HG02798 (cell line): ENCODE results near the gene CINP.

Experiments
- ATAC-seq: cut with Tn5 transposase; IDR thresholded peaks from one replicate; pipeline ENCODE4 v1.9.1; 2021; ENCODE audit warnings: mild to moderate bottlenecking; ENCODE audit not compliant: unreplicated experiment, poor library complexity

Gene CINP

GRCh38 chr14:102362545-102363181, at the start of gene CINP, which contains the start of gene TECPR2:
Gene CINP (minus strand): TSS chr14:102362890. CDS start chr14:102362851, 39 bp downstream.
Gene TECPR2 (plus strand): TSS chr14:102362941. CDS start chr14:102376722, 13,781 bp downstream.
- peak; percentile 96 for ATAC-seq

GRCh38 chr14:102408724-102409123, 46.0 kb upstream of the CINP start:
- no peak for ATAC-seq

- ATAC-seq: no peak
Measured at GRCh38 chr14:102407258-102407657, 44.6 kb upstream of the CINP start.

- ATAC-seq: no peak
Measured at GRCh38 chr14:102403028-102403427, 40.3 kb upstream of the CINP start.

- ATAC-seq: no peak
Measured at GRCh38 chr14:102396521-102396920, 33.8 kb upstream of the CINP start.

- ATAC-seq: no peak
Measured at GRCh38 chr14:102394717-102395375, 32.2 kb upstream of the CINP start.

GRCh38 chr14:102392506-102392905, 29.8 kb upstream of the CINP start:
- no peak for ATAC-seq

- no peak for ATAC-seq
Measured at GRCh38 chr14:102390064-102390855, 27.6 kb upstream of the CINP start.

- ATAC-seq: no peak
Measured at GRCh38 chr14:102389246-102389645, 26.6 kb upstream of the CINP start.

- ATAC-seq: no peak
Measured at GRCh38 chr14:102387086-102387485, 24.4 kb upstream of the CINP start.

GRCh38 chr14:102378830-102379229, 16.1 kb upstream of the CINP start:
- no peak for ATAC-seq

- ATAC-seq: no peak
Measured at GRCh38 chr14:102377696-102378095, 15.0 kb upstream of the CINP start.

- ATAC-seq: no peak
Measured at GRCh38 chr14:102375119-102375518, 12.4 kb upstream of the CINP start.

GRCh38 chr14:102374264-102374663, 11.6 kb upstream of the CINP start:
- no peak for ATAC-seq

- ATAC-seq: no peak
Measured at GRCh38 chr14:102373110-102373509, 10.4 kb upstream of the CINP start.

- no peak for ATAC-seq
Measured at GRCh38 chr14:102371361-102371760, 8.7 kb upstream of the CINP start.

GRCh38 chr14:102370305-102370809, 7.7 kb upstream of the CINP start:
- ATAC-seq: no peak

- ATAC-seq: peak; percentile 27
Measured at GRCh38 chr14:102363182-102363943, 673 bp upstream of the CINP start.

- ATAC-seq: peak; percentile 2
Measured at GRCh38 chr14:102362084-102362483, 606 bp downstream of the CINP start.

GRCh38 chr14:102360388-102360787, 2.3 kb downstream of the CINP start:
- ATAC-seq: no peak
